ENCODE measurements around the gene PINLYP.

DNA sequence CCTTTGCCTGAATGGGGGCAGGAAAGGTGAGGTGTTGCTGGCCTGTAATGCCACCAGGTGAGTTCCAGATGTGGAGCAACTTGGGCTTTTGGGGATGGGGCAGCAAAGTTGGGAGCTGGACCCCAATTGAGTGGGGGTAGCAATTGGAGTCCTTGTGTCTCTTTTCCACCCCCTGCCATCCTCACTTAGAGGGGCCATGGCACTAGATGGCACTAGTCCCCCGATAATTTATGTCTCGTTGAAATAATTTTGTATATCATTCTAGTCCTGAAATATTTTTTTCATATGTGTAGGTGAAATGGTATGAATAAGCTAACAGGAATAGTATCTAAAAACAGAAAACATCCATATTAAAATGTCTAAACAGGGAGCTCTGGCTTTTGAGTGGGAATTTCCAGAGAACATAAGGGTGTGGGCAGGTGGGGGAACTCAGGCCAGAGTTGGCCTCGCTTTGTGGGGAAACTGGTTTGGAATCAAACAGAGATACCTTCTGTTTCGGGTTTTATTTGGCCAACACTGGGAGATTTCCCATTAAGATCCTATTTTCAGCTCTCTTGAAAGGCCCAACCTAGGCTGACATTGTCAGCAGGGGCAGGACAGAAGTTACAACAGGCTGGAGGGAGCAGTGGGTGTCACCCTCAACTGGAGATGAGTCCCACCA, 24.2 kb downstream of the PINLYP start:
- no peak for TF ChIP-seq POLR2AphosphoS5 (IDR thresholded peaks at IDR 0.05)
- TF ChIP-seq POLR2A (IDR thresholded peaks at IDR 0.05) = no peak
- TF ChIP-seq CTCF (IDR thresholded peaks at IDR 0.05) = no peak
